Measurements from ENCODE around the gene AAR2. TPM values are rescaled to one million over a fixed set of nuclear protein-coding genes. Genes with fewer than 3 reads are reported as not detected.
A peak's percentile ranks its signal among the peaks of the same experiment; 100 is the strongest.

AAR2 gene
- total RNA-seq, 1 donor from 2014 or later: 30.2 TPM

DNA sequence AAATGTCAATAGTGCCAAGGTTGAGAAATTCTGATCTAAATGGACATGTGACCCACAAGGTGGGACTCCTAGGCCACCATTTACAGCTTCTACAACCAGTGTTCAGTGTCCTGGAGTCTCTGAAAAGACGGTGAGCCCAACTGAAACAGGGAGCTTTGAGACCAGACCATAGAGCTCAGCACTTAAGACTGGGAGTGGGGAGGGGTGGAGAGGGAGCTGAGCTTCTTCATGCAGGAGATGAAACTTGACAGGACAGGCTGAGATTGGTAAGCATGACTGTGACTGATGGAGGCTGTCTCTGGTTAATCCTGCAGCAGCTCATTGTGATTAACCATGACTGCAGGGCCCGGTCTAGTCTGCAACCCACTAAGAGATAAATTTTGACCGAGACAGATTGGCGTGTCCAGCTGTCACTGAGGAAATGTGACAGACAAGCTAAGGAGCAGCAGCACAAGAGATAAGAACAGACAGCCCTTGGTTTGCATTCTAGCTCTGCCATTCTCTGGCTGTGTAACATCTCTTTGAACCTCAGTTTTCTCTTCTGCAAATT is 1.4 kb upstream of the AAR2 start:
- TF ChIP-seq, protein P1, sequence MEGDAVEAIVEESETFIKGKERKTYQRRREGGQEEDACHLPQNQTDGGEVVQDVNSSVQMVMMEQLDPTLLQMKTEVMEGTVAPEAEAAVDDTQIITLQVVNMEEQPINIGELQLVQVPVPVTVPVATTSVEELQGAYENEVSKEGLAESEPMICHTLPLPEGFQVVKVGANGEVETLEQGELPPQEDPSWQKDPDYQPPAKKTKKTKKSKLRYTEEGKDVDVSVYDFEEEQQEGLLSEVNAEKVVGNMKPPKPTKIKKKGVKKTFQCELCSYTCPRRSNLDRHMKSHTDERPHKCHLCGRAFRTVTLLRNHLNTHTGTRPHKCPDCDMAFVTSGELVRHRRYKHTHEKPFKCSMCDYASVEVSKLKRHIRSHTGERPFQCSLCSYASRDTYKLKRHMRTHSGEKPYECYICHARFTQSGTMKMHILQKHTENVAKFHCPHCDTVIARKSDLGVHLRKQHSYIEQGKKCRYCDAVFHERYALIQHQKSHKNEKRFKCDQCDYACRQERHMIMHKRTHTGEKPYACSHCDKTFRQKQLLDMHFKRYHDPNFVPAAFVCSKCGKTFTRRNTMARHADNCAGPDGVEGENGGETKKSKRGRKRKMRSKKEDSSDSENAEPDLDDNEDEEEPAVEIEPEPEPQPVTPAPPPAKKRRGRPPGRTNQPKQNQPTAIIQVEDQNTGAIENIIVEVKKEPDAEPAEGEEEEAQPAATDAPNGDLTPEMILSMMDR (conservative IDR thresholded peaks at IDR 0.05; ENCODE audit: low read depth, low read length): no peak
- DNase-seq (ENCODE audit: low read depth): no peak
- no peak overlapping the region for H3K4me3 ChIP-seq (ENCODE audit: low read depth, low read length)

- DNase-seq (ENCODE audit: low read depth): no peak
- TF ChIP-seq, protein P1 (conservative IDR thresholded peaks at IDR 0.05; ENCODE audit: low read depth, low read length): no peak
- peak overlapping the region; percentile 95 for H3K4me3 ChIP-seq (ENCODE audit: low read depth, low read length)
Measured at GRCh38 chr20:36236786-36237121, 476 bp downstream of the AAR2 start.

GRCh38 chr20:36237477-36237876 is 1.2 kb downstream of the AAR2 start:
- TF ChIP-seq, protein P1 (conservative IDR thresholded peaks at IDR 0.05; ENCODE audit: low read depth, low read length): no peak
- no peak for DNase-seq (ENCODE audit: low read depth)

DNA sequence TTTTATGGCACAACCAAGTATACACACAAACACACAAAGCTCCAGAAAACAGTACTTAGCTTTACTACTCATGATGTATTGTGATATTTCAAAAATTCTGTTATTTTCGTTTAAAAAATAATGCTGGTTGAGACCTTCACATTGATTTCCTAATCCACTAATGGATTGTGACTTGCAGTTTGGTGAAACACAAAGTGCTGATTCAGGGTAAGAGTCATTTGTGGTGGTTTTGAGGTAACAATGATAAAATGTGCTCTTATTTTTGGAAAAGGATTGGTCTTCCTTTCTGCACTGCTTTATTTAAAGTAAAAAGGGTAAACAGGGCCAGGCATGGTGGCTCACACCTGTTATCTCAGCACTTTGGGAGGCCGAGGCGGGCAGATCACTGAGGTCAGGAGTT is 1.9 kb downstream of the AAR2 start:
- no peak overlapping the region for H3K4me3 ChIP-seq (ENCODE audit: low read depth, low read length)
- DNase-seq (ENCODE audit: low read depth): no peak
- TF ChIP-seq, protein P1 (conservative IDR thresholded peaks at IDR 0.05; ENCODE audit: low read depth, low read length): no peak

More at GRCh38 chr20:36237477-36237876, 1.2 kb downstream of the AAR2 start:
- H3K4me3 ChIP-seq (ENCODE audit: low read depth, low read length): peak overlapping the region; percentile 95

GRCh38 chr20:36238760-36239159 is 2.5 kb downstream of the AAR2 start:
- no peak for DNase-seq (ENCODE audit: low read depth)
- no peak overlapping the region for H3K4me3 ChIP-seq (ENCODE audit: low read depth, low read length)
- TF ChIP-seq, protein P1 (conservative IDR thresholded peaks at IDR 0.05; ENCODE audit: low read depth, low read length): no peak

- H3K4me3 ChIP-seq (ENCODE audit: low read depth, low read length): no peak overlapping the region
- TF ChIP-seq, protein P1 (conservative IDR thresholded peaks at IDR 0.05; ENCODE audit: low read depth, low read length): no peak
- DNase-seq (ENCODE audit: low read depth): no peak
Measured at GRCh38 chr20:36240076-36240475, 3.8 kb downstream of the AAR2 start.

- DNase-seq (ENCODE audit: low read depth): no peak
- TF ChIP-seq, protein P1 (conservative IDR thresholded peaks at IDR 0.05; ENCODE audit: low read depth, low read length): no peak
- no peak overlapping the region for H3K4me3 ChIP-seq (ENCODE audit: low read depth, low read length)
Measured at GRCh38 chr20:36241678-36242077, 5.4 kb downstream of the AAR2 start.

Data from epithelial cell of proximal tubule (primary cell).